HCT116 (cell line): Measurements from ENCODE around the gene CDHR1. TPM values are rescaled to one million over a fixed set of nuclear protein-coding genes. Genes with fewer than 3 reads are reported as not detected.
A peak's percentile ranks its signal among the peaks of the same experiment; 100 is the strongest.

Source experiments
- ATAC-seq: fragments of 200-7000 bp; cut with Tn5 transposase; 2 replicates; pipeline ENCODE4 v1.9.1; 2020; ENCODE audit warnings: mild to moderate bottlenecking, moderate library complexity
- BruUV-seq: library from RNA; stranded (reverse); fragments of 400-500 nt; replicated peaks from 2 replicates; lab custom pipeline; 2021; lab: Mats Ljungman, UMichigan
- CTCF ChIA-PET: fragments of 300-600 bp; sonication (Branson Sonifier 250); formaldehyde crosslinking; loops from one replicate; lab custom pipeline; 2021; ENCODE audit warnings: antibody characterized with exemption; lab: Charles Lee
- POLR2A ChIA-PET: fragments of 300-600, 350-600 bp; sonication (Branson Sonifier 250); formaldehyde crosslinking; loops from one replicate; lab custom pipeline; 2021; ENCODE audit warnings: antibody characterized with exemption; lab: Charles Lee
- RAD21 ChIA-PET, 2 experiments: fragments of 300-600 bp; sonication (Branson Sonifier 250); formaldehyde crosslinking; loops; one replicate each; lab custom pipeline; 2023; ENCODE audit warnings: low total read pairs in 2 of 2; ENCODE audit not compliant: uncharacterized antibody in 2 of 2, unreplicated experiment in 2 of 2, low non-redundant PET in 1 of 2; lab: Charles Lee
- DNase-seq: peaks from one replicate; pipeline ENCODE4 v3.0.0-alpha.2; 2010; ENCODE audit warnings: low read depth, low spot score
- H2AFZ ChIP-seq: fragments of 200-600 bp; shearing (Covaris generic), sonication (generic); 2 replicates; pipeline ENCODE4 v1.6.1; 2017; ENCODE audit warnings: low read depth, mixed run types, mixed read lengths, antibody characterized with exemption, low read length; ENCODE audit not compliant: poor library complexity, severe bottlenecking
- H3K27ac ChIP-seq: 2 replicates; pipeline ENCODE4 v1.5.1; 2012; ENCODE audit warnings: low read depth, low read length
- H3K27me3 ChIP-seq: fragments of 200-600 bp; sonication (generic); 2 replicates; pipeline ENCODE4 v1.6.1; 2016; ENCODE audit warnings: mixed run types, low read length, mixed read lengths; ENCODE audit not compliant: insufficient read depth
- H3K36me3 ChIP-seq, 2 experiments: fragments of 200-500 bp in 1 of 2; fragments of 200-600 bp in 1 of 2; sonication (Bioruptor generic) in 1 of 2; sonication (generic) in 1 of 2; 2 replicates each; pipeline versions ENCODE4 v1.5.1 to v1.6.1; 2014 to 2016; ENCODE audit warnings: low read length in 2 of 2, inconsistent platforms in 1 of 2, mixed read lengths in 1 of 2, mixed run types in 1 of 2; ENCODE audit not compliant: insufficient read depth in 2 of 2, control insufficient read depth in 1 of 2
- H3K4me1 ChIP-seq, 2 experiments: fragments of 200-600 bp in 1 of 2; sonication (generic) in 1 of 2; 2 replicates each; pipeline versions ENCODE4 v1.5.1 to v1.6.1; 2012 to 2017; ENCODE audit warnings: low read length in 2 of 2, inconsistent platforms in 1 of 2, mild to moderate bottlenecking in 1 of 2, mixed read lengths in 1 of 2, mixed run types in 1 of 2, moderate library complexity in 1 of 2; ENCODE audit not compliant: insufficient read depth in 2 of 2, control insufficient read depth in 1 of 2
- H3K4me2 ChIP-seq: fragments of 200-600 bp; sonication (generic); 2 replicates; pipeline ENCODE4 v1.6.1; 2017; ENCODE audit warnings: mixed run types, low read length, mixed read lengths
- H3K4me3 ChIP-seq, 2 experiments: fragments of 200-600 bp in 1 of 2; sonication (generic) in 1 of 2; replicated peaks in 1 of 2; 2 replicates each; pipeline ENCODE4 v1.5.1; 2011 to 2016; ENCODE audit warnings: low read length in 2 of 2, control low read depth in 1 of 2, low read depth in 1 of 2, mild to moderate bottlenecking in 1 of 2, mixed read lengths in 1 of 2, mixed run types in 1 of 2
- H3K79me2 ChIP-seq: fragments of 200-600 bp; sonication (generic); 2 replicates; pipeline ENCODE4 v1.6.1; 2017; ENCODE audit warnings: mild to moderate bottlenecking, mixed run types, low read length, moderate library complexity, mixed read lengths; ENCODE audit not compliant: insufficient read depth
- H3K9ac ChIP-seq: fragments of 200-600 bp; sonication (generic); 2 replicates; pipeline ENCODE4 v1.6.1; 2016; ENCODE audit warnings: low read length, mixed read lengths
- H3K9me2 ChIP-seq: fragments of 200-600 bp; sonication (generic), shearing (Covaris generic); 2 replicates; pipeline ENCODE4 v1.6.1; 2017; ENCODE audit warnings: mixed run types, mild to moderate bottlenecking, moderate library complexity; ENCODE audit not compliant: insufficient read depth
- H3K9me3 ChIP-seq, 2 experiments: fragments of 200-500 bp in 1 of 2; fragments of 200-600 bp in 1 of 2; sonication (Bioruptor generic) in 1 of 2; sonication (generic) in 1 of 2; 2 replicates each; pipeline ENCODE4 v1.6.1; 2014 to 2017; ENCODE audit warnings: low read length in 2 of 2, mixed read lengths in 2 of 2, inconsistent platforms in 1 of 2, low read depth in 1 of 2, mild to moderate bottlenecking in 1 of 2, mixed run types in 1 of 2, moderate library complexity in 1 of 2; ENCODE audit not compliant: control insufficient read depth in 1 of 2, insufficient read depth in 1 of 2
- H4K20me1 ChIP-seq: fragments of 200-600 bp; sonication (generic), shearing (Covaris generic); 2 replicates; pipeline ENCODE4 v1.6.1; 2017; ENCODE audit warnings: mixed run types, mild to moderate bottlenecking, moderate library complexity; ENCODE audit not compliant: insufficient read depth
- CTCF ChIP-seq, 3 experiments: fragments of 200-600 bp in 1 of 3; sonication (generic) in 1 of 3; IDR thresholded peaks in 2 of 3; conservative IDR thresholded peaks in 1 of 3; 2 replicates each; pipeline ENCODE4 v1.5.1; 2012 to 2017; ENCODE audit warnings: low read depth in 2 of 3, low read length in 2 of 3, antibody characterized with exemption in 1 of 3, borderline replicate concordance in 1 of 3, control low read depth in 1 of 3, mild to moderate bottlenecking in 1 of 3, mixed read lengths in 1 of 3, mixed run types in 1 of 3, moderate library complexity in 1 of 3; ENCODE audit not compliant: insufficient read depth in 1 of 3
- ELF1 ChIP-seq: IDR thresholded peaks from 2 replicates; pipeline ENCODE4 v1.6.1; 2012; ENCODE audit warnings: low read depth, borderline replicate concordance
- FOSL1 ChIP-seq: IDR thresholded peaks from 2 replicates; pipeline ENCODE4 v1.6.1; 2012; ENCODE audit warnings: low read depth
- MAX ChIP-seq: IDR thresholded peaks from 2 replicates; pipeline ENCODE4 v1.6.1; 2012
- REST ChIP-seq: IDR thresholded peaks from 2 replicates; pipeline ENCODE4 v1.6.1; 2012; ENCODE audit warnings: low read depth
- SIN3A ChIP-seq: IDR thresholded peaks from 2 replicates; pipeline ENCODE4 v1.6.1; 2012; ENCODE audit warnings: low read depth
- SP1 ChIP-seq: IDR thresholded peaks from 2 replicates; pipeline ENCODE4 v1.6.1; 2012; ENCODE audit warnings: low read depth
- SRF ChIP-seq: IDR thresholded peaks from 2 replicates; pipeline ENCODE4 v1.6.1; 2012; ENCODE audit warnings: low read depth
- TCF7L2 ChIP-seq: IDR thresholded peaks from 2 replicates; pipeline ENCODE4 v1.7.0; 2011; ENCODE audit warnings: borderline replicate concordance, inconsistent platforms; ENCODE audit not compliant: insufficient read depth, insufficient read length; ENCODE audit errors: extremely low read depth
- ZBTB33 ChIP-seq: IDR thresholded peaks from 2 replicates; pipeline ENCODE4 v1.6.1; 2011; ENCODE audit warnings: mild to moderate bottlenecking, low read length, moderate library complexity; ENCODE audit not compliant: insufficient replicate concordance; ENCODE audit errors: extremely low read depth
- ZFX ChIP-seq: fragments of 450-650 bp; IDR thresholded peaks from 2 replicates; pipeline ENCODE4 v1.6.1; 2017
- ZNF274 ChIP-seq: fragments of 200-500 bp; sonication (Bioruptor generic); IDR thresholded peaks from 2 replicates; pipeline ENCODE4 v1.6.1; 2014; ENCODE audit warnings: mild to moderate bottlenecking, low read depth, low read length, inconsistent platforms
- intact Hi-C: fragments of 100-400 bp; cut with micrococcal nuclease; formaldehyde crosslinking; loops from 2 replicates; pipeline ENCODE4 v1.10.0; 2022
- total RNA-seq: library from RNA; stranded (reverse); gene quantifications from one replicate; pipeline ENCODE4 v1.2.1, GENCODE V29; 2021; ENCODE audit not compliant: unreplicated experiment

The CDHR1 gene
- total RNA-seq, 1 experiment from 2014 or later = not detected

- POLR2A ChIA-PET = no interaction called here
- peak overlapping the region; percentile 51 for H3K4me2 ChIP-seq
- H3K9ac ChIP-seq = no peak overlapping the region
- H2AFZ ChIP-seq = peak overlapping the region; percentile 91
- H3K4me1 ChIP-seq = peaks cover 0 to 9% of the 10 kb centered on the region in 2 experiments; a peak in 2 of 4 replicates
- H3K79me2 ChIP-seq = no peaks in the 10 kb centered on the region
- H3K27ac ChIP-seq = no peak overlapping the region
- no peaks in the 10 kb centered on the region for H3K27me3 ChIP-seq
- RAD21 ChIA-PET = no interaction called here
- CTCF ChIA-PET = interaction anchor here (0.7 to 2.4 kb wide), 10 partner anchors 10 to 280 kb away, joined by 3 to 15 read pairs (median 4); no protein-coding TSS in a partner anchor
- BruUV-seq = no TSS peak
- H3K36me3 ChIP-seq = no peaks in the 10 kb centered on the region
- no peaks in the 10 kb centered on the region for H4K20me1 ChIP-seq
- TF ChIP-seq SRF (no peak), TCF7L2 (no peak), ZBTB33 (no peak), SP1 (no peak), ELF1 (no peak), REST (no peak), CTCF (IDR thresholded peaks at IDR 0.05 in 2 of 3, conservative IDR thresholded peaks at IDR 0.05 in 1 of 3; ENCODE audit: borderline replicate concordance in 1 of 3, insufficient read depth in 1 of 3, low read depth in 2 of 3, low read length in 2 of 3) (no peak), MAX (no peak), ZNF274 (no peak), SIN3A (no peak), FOSL1 (no peak), ZFX (no peak)
- no peaks in the 10 kb centered on the region for H3K9me2 ChIP-seq
- DNase-seq = no peak
- ATAC-seq = peak; percentile 7; the same call in 1 of the 2 replicates
- H3K4me3 ChIP-seq = no peak overlapping the region
- H3K9me3 ChIP-seq = no peaks in the 10 kb centered on the region
- intact Hi-C loops = no loop called here
Measured at GRCh38 chr10:84257343-84258020, 63.1 kb downstream of the CDHR1 start.
